Measurements from ENCODE around the gene DDX39A.

DNA sequence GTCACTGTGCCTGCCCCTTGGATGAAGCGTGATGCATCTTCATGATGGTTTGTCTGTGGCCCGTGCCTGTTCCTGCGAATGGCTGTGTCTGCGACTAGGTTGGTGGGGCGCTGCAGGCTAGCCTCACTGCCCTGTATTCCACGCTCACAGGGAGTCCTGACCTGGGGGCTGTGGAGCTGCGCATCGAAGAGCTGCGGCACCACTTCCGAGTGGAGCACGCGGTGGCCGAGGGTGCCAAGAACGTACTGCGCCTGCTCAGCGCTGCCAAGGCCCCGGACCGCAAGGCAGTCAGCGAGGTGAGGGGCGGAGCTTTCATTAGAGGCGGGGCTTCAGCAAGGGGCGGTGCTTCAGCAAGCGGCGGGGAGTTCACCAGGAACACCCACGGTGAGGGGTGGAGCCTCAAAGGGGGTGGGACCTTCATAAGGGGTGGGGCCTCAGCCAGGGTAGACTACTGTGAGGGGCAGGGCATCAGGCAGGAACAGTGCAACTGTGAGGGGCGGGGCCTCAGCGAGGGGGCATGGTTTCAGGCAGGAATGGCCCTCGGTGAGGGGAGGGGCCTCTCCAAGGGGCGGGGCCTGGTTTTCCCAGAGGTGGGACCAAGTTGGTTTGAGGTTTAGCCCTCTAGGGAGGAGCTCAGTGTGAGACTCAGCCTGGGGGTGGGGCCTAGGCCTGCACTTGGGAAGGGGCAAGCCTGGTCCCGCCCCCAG, 31.2 kb upstream of the DDX39A start:
- TF ChIP-seq CTCF (IDR thresholded peaks at IDR 0.05; ENCODE audit: poor library complexity, severe bottlenecking), result no peak
- no peak for TF ChIP-seq EZH2 (IDR thresholded peaks at IDR 0.05; ENCODE audit: borderline replicate concordance, insufficient read depth, low read length, poor library complexity, severe bottlenecking)
- TF ChIP-seq EP300 (conservative IDR thresholded peaks at IDR 0.05; ENCODE audit: poor library complexity, severe bottlenecking), result no peak
